ENCODE results near the gene ZNF445.
"Not testable (repeated sequence)": the region's sequence is repeated elsewhere in the genome, so short reads cannot be mapped to it uniquely, and the experiment has no call there.

The ZNF445 gene

DNA sequence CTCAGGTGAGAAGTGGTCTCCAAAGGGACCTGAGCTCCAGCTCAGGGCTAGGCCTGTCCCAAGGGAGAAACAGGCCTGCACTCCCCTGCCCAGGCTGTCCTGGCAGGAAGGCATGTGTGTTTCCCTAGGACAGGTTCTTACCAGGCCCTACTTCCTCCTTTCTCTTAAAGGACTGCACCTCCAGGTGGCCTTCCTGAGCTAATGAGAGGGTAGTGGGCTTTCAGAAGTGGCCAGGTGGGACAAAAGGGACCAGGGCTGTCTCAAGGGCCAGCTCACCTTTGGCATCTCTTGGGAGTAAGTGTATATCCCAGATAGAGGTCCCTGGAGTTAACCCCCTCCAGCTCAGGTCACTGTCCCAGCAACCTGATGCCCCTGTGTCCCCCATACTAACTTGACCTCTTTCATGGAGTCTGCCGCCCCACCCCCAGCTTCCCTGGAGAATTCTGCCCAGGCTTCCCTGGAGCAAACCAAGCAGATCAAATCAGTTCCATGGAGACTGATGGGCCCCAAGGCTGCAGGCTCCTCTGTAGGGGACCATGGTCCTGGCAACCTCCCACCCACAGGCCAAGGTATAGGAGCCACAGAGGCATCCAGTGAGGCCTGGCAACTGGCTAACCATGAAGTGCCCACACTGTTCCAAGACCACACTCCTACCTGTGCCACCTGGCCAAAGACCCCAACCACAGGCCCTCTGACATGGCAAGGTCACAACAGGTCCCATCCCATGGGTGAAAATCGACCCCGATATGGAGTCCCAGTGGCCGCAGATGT is 67.6 kb downstream of the ZNF445 start:
- Mint-ChIP-seq H3K4me1 (no peaks in the 10 kb centered on the region), H3K27ac (no peak overlapping the region), H3K27me3 (no peaks in the 10 kb centered on the region), H3K9me3 (no peaks in the 10 kb centered on the region), H3K4me3 (no peak overlapping the region)
- no peak for DNase-seq
- no peak for ATAC-seq

DNA sequence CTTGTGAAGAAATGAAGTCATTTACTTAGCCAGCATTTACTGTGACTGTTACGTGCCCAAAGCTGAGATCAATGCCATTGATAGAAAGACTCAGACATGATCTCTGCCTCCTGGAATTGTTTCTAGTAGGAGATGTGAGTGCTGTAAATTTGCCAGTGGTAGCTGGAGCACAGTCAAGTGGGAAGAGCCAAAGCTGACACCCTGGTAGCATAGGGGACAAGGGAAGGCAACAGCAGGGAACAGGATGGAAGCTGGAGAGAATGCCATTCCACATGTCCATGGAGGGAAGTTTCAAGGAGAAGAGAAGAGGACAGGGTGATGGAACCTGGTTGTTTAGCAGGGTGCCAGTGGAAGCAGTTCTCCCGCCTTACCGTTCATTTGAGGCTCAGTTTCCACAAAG is 74.9 kb downstream of the ZNF445 start:
- ATAC-seq: no peak
- H3K4me3 Mint-ChIP-seq: no peak overlapping the region
- H3K4me1 Mint-ChIP-seq: no peaks in the 10 kb centered on the region
- no peaks in the 10 kb centered on the region for H3K27me3 Mint-ChIP-seq
- H3K9me3 Mint-ChIP-seq: no peaks in the 10 kb centered on the region
- peak overlapping the region in 1 of 2 donors; percentile 37 for H3K27ac Mint-ChIP-seq
- DNase-seq: no peak

DNA sequence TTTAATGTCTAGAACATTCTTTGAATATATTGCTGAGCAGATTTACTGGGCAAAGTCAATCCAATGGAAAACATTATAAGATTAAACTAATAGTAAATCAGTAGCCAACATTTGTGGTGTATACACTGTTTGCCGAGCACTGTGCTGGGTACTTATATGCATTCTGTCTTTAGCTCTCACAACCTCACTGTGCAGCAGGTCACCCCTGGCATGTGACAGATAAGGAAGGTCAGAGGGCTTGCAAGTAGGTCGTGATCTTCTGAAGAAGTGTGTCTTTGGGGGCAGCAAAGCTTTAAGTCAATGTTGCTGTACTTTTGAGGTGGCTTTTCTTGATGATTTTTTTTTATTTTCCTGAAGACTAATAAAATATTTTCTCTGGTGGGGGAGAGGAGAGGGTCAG is 76.7 kb downstream of the ZNF445 start:
- no peak for ATAC-seq
- Mint-ChIP-seq H3K27ac (no peak overlapping the region), H3K4me3 (no peak overlapping the region), H3K27me3 (no peaks in the 10 kb centered on the region), H3K4me1 (no peaks in the 10 kb centered on the region), H3K9me3 (no peaks in the 10 kb centered on the region)
- no peak for DNase-seq

DNA sequence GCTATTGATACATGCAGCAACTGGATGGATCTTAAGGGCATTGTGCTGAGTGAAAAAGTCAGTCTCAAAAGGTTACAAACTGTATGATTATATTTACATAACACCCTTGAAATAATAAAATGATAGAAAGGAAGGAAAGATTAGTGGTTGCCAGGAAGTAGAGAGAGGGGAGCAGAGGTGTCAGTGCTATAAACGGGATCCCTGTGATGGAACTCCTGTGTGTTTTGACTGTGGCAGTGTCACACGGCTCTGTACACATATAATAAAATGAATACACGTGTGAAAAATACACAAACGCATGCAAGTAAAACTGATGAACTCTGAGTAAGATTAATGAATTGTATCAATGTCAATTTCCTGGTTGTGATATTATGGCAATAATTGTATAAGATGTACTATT is 78.6 kb downstream of the ZNF445 start:
- Mint-ChIP-seq H3K27me3 (no peaks in the 10 kb centered on the region), H3K27ac (no peak overlapping the region), H3K4me1 (no peaks in the 10 kb centered on the region), H3K9me3 (no peaks in the 10 kb centered on the region), H3K4me3 (no peak overlapping the region)
- DNase-seq (no peak), ATAC-seq (no peak)

DNA sequence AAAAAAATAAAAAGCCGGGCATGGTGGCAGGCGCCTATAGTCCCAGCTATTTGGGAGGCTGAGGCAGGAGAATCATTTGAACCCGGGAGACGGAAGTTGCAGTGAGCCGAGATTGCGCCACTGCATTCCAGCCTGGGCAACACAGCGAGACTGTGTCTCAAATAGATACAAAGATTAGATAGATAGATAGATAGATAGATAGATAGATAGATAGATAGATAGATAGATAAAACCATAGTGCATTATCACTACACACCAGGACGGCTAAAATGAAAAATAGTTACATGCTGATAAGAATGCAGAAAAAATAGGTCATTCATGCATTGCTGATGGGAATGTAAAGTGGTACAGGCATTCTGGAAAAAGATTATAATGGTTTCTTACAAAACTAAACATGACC is 79.2 kb downstream of the ZNF445 start:
- H3K27ac Mint-ChIP-seq, H3K27me3 Mint-ChIP-seq, DNase-seq, ATAC-seq, H3K9me3 Mint-ChIP-seq, H3K4me1 Mint-ChIP-seq, H3K4me3 Mint-ChIP-seq: not testable (repeated sequence)

DNA sequence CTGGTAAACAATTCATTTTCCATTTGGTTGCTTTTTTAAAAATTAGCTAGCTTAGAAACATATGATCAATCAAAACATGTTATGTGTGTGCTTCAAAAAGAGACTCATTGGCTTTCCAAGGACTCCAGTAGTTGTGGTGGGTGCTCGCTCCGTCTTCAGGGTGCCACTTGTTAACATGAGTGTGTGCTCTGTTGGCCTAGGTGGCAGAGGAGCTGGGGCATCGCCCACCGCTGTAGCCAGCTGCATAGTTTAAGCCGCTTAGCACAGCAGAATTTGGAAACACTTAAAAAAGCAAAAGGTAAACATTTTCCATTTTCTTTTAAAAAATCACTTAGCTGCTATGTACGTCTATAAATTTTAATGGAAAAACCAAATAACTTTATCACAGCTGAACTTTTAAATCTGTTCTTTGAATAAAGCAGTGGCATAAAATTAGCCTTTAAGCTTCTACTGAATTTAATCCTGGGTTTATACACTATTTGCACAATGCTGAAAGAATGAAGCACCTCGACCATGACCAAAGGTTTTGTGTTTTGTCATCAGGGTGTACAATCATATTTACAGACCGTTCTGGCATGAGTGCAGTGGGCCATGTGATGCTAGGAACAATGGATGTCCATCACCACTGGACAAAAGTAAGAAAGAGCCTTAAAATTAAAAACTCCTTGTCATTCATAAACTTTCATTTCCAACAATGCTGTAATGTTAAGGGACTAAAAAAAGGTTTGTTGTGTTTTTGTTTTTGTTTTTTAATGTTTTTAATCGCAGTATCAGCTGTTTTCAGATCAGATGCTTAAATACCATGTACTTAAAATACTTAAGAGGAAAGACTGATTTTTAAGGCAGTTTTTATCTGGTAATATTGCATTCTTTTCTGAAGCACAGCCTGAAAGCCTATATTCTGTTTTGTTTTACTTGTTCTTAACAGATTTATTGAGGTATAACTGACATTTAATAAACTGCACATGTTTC is 81.0 kb downstream of the ZNF445 start:
- ATAC-seq: no peak
- Mint-ChIP-seq H3K27me3 (no peaks in the 10 kb centered on the region), H3K4me3 (no peak overlapping the region), H3K9me3 (peaks cover 0 to 6% of the 10 kb centered on the region in 2 donors), H3K4me1 (no peaks in the 10 kb centered on the region), H3K27ac (no peak overlapping the region)
- no peak for DNase-seq

GRCh38 chr3:44395714-44396113 is 81.8 kb downstream of the ZNF445 start:
- DNase-seq: no peak
- no peak overlapping the region for H3K4me3 Mint-ChIP-seq
- no peak for ATAC-seq

GRCh38 chr3:44392489-44392888 is 85.0 kb downstream of the ZNF445 start:
- no peaks in the 10 kb centered on the region for H3K4me1 Mint-ChIP-seq
- no peaks in the 10 kb centered on the region for H3K27me3 Mint-ChIP-seq
- H3K27ac Mint-ChIP-seq: no peak overlapping the region
- ATAC-seq (no peak), DNase-seq (no peak)
- H3K9me3 Mint-ChIP-seq: peaks cover 0 to 9% of the 10 kb centered on the region in 2 donors
- H3K4me3 Mint-ChIP-seq: no peak overlapping the region

More at GRCh38 chr3:44395714-44396113, 81.8 kb downstream of the ZNF445 start:
- Mint-ChIP-seq H3K4me1 (no peaks in the 10 kb centered on the region), H3K9me3 (peaks cover 0 to 6% of the 10 kb centered on the region in 2 donors), H3K27ac (no peak overlapping the region), H3K27me3 (no peaks in the 10 kb centered on the region)

GRCh38 chr3:44387404-44387803 is 90.1 kb downstream of the ZNF445 start:
- H3K4me3 Mint-ChIP-seq: no peak overlapping the region
- DNase-seq: no peak
- no peaks in the 10 kb centered on the region for H3K27me3 Mint-ChIP-seq
- no peak for ATAC-seq
- H3K27ac Mint-ChIP-seq: peak overlapping the region in 1 of 2 donors; percentile 13
- H3K9me3 Mint-ChIP-seq: peaks cover 0 to 19% of the 10 kb centered on the region in 2 donors
- H3K4me1 Mint-ChIP-seq: no peaks in the 10 kb centered on the region

Data from stimulated activated naive CD8-positive, alpha-beta T cell treated with anti-CD3 and anti-CD28 coated beads, Interleukin-15, amount 100 ng/mL, for 72 hours (primary cell).